Stimulated activated CD4-positive, alpha-beta T cell treated with anti-CD3 and anti-CD28 coated beads, Interleukin-1b, Interleukin-23, amount 100 ng/mL, for 24 hours (primary cell): Measurements from ENCODE around the gene SP110.

Source experiments
- DNase-seq, 4 experiments: peaks; one replicate each; pipeline ENCODE4 v3.0.0-alpha.2; 2020; ENCODE audit warnings: low read depth in 4 of 4, low spot score in 1 of 4

The SP110 gene

GRCh38 chr2:230172852-230173251 lies 46.9 kb downstream of the SP110 start:
- no peak for DNase-seq

- no peak for DNase-seq
Measured at GRCh38 chr2:230172156-230172555, 47.6 kb downstream of the SP110 start.

DNA sequence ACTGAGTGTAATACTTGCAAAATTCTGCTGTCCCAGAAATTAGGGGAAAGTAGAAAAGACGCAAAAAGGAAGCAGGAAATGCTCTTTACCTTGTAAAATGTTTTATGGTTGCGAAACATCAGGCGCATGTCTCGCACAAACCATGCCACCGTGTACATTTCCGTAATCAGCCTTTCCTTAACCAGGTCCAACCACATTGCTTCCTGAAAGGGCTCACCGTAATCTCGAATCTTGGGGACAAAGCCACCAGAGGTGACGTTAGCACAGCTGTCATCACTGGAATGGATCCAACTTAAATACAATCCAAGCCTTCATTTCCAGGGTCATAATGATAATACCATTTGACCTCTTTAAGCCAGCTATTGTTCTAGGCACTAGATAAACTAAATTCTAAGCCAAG lies 49.3 kb downstream of the SP110 start:
- DNase-seq, result no peak

DNA sequence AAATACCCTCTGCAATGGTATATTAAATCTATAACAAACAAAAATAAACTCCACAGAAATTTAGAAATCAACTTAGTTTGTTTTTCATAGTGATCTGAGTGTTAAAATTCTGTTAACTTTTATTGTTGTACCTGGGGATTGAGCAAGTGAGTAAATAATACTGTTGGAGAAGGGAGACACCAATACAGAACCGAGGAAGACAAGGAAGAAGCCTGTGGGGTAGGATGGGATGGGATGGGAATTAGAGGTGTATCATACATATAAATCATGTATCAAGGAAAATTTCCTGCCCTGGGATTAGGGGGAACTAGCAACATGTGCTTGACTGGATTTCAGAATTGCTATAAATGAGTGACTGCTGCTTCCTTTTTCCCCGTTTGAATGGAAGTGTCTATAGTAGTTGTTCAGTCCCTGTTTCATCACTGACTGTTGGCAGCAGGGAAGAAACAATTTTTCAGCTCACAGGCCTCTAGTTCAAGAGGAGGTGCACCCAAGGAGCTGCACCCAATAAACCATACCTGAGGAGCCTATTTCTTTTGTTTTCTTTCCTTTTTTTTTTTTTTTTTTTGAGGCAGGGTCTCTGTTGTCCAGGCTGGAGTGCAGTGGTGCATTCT lies 53.1 kb downstream of the SP110 start:
- no peak for DNase-seq

GRCh38 chr2:230164139-230164538 lies 55.6 kb downstream of the SP110 start:
- DNase-seq, result no peak

DNA sequence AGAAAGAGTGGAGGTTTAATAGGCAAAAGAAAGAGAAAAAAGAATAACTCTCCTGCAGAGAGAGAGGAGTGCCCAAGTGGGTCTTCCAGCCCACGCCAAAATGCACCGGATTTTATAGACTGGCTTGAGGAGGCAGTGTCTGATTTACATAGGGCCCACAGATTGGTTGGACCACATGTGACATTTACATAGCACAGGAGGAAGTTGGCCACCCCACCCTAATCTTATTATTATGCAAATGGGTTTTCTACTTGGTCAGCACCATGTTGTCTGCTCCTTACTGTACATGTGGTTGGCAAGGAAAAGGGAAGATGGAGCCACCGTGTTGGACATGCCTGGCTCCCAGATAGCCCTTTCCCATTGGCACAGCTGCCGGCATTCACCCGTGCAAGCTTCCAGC lies 56.8 kb downstream of the SP110 start:
- DNase-seq, result no peak

DNA sequence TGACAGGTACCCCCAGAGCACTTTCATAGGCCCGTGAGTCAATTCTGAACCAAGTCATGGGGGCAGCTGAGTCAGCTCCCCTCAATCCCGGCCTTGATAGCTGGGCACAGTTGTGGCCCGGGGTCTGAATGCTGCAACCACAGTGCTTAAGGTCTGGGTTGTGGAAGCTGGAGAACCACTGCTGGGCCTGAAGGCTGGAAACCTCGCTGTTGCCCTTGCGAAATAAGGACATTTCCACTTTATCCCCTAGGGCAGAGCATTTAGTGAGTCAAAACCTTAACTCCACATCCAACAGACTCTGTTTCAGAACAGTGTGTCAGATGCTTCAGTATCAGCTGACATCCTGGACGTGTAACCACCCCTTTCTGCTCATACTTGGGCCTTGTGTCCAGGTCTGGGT lies 58.6 kb downstream of the SP110 start:
- DNase-seq, result no peak

- DNase-seq, result peak; percentile 19 to 41 (median 23)
Measured at GRCh38 chr2:230160112-230160660, 59.6 kb downstream of the SP110 start.

- no peak for DNase-seq
Measured at GRCh38 chr2:230158468-230158867, 61.3 kb downstream of the SP110 start.

DNA sequence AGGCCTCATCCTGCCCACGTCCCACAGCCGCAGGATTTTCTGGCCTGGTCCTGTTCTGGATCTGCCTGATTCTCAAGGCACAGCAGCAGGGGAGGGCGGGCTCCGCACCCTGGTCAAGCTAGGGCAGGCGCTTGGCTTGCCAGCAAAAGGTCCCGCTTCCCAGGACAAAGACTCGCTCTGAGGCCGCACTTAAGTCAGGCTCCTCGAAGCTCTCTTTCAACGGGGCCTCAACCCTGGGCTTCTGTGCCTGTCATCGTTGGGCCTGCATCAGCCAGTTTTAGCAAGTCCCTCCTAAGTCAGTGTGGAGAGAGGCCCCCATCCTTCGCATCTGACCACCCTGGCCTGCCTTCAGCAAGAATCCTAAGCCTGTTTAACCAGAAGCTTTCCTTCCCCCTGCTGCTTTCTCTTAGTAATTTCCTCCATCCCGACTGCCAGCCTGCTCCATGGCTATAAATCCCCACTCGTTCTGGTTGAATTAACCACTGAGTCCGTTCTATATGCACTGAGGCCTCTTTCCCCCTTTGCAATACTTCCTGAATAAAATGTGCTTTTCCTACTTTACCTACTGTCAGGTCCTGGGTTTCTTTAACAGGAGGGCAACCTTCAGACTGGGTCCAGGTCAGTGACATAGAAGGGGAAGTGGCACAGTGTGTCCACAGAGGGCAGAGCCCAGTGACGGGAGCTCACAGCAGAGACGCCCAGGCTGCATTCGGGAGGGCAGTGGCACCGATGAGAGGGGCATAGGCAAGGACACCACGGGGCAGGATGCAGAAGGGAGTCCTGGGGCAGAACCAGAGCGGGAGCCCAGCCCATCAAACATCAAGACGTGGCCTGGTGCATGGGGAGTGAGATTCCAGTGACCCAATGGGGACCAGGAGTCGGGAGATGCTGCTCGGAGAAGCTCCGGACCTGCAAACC lies 62.7 kb downstream of the SP110 start:
- DNase-seq, result no peak

DNA sequence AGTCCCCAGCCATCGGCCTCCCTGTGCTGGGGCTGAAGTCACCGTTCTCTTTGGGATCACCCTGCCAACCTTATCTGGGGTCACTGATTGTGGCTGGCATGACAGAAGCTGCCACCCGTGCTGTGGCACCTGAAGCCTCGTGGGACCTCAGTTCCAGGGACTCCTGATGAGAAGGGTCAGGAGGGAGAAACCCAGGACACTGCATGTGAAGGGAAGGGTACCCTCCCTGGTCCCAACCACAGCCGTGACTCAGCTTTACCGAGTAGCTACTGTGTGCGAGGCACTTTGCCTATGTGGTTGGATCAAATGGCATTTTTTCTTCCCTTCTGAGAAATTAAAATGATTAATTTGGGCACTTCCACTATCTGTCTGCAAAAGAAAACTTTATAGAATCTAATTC lies 64.4 kb downstream of the SP110 start:
- no peak for DNase-seq

DNA sequence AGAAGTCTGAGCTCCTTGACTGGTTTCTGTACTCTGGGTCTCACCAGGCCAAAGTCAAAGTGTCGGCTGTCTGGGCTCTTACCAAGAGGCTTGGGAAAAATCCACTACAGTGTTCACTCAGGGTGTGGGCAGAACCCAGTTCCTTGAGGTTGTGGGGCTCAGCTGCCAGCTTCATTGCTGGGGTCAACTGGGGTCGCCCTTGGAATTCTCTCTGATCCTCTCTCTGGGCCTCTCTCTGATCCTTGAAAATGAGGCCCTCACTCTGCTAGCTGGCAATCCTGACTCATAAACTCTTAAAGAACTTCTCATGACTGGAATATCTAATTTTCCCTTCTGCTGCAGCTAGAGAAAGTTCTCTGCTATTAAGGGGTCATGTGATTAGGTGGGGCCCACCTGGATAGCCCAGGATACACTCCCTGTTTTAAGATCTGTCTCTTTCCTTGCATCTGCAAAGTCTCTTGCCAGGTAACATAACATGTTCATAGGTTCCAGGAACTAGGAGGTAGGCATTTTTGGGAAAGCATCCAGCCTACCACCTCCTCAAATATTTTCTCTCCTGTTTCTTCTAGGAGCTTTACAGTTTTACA lies 66.3 kb downstream of the SP110 start:
- DNase-seq, result no peak

GRCh38 chr2:230152334-230152733 lies 67.5 kb downstream of the SP110 start:
- no peak for DNase-seq

- DNase-seq, result no peak
Measured at GRCh38 chr2:230144355-230144754, 75.4 kb downstream of the SP110 start.

DNA sequence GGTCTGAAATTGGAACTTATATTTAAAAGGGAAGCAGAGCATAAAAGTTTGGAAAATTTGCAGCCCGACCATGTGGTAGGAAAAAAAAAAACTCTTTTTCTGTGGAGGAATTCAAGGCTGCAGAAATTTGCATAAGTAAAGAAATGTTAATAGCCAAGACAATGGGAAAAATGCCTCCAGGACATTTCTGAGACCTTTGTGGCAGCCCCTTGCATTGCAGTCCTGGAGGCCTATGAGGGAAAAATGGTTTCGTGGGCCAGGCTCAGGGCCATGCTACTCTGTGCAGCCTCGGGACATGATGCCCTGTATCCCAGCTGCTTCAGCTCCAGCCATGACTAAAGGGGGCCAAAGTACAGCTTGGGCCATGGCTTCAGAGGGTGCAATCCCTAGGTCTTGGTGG lies 79.1 kb downstream of the SP110 start:
- no peak for DNase-seq

DNA sequence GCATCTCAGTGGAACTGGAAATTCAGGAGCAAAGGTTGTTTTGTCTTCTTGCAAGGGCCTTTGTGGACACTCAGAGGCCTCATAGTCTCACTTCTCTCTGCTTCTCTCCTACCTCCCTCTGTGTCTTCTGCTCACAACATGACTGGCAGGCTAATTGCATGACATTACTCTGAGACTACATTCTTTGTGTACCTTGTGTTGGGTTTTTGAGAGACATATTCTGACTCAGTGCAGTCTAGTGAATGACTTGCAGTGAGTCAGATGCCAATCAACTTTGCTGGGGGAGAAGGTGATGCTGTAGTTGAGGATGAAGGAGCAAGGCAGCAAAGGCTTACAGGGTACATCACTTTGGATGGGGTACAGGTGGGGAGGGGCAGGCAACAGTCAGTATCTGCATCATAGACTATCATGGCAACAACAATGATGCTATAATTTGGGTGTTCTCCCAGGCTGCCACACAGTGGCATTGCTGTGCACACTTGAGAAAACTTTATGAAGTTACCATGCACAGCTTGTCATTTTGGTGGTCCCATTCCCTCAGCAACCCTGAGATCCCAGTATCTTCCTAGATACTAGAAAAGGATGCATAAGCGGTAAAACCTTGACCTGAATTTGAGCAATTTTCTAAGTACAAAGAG lies 81.8 kb downstream of the SP110 start:
- no peak for DNase-seq

DNA sequence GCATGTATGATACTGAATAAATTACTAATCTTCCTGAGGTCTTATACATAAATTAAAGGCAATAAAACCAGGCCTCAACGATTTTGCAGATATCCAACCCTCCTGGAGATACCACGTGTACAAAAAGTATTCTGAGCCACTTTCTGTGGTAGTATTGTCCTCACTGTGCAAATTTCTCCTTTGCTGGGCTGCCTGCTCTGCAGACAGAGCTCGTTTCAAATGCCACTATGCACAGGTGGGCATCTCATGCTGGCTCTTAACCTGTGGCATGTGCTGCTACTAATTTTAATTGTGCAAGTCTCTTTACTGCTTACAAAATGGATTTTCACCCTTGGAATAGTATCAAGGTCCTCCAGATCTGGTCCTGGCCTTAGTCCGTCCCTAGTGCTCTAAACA lies 84.7 kb downstream of the SP110 start:
- no peak for DNase-seq

DNA sequence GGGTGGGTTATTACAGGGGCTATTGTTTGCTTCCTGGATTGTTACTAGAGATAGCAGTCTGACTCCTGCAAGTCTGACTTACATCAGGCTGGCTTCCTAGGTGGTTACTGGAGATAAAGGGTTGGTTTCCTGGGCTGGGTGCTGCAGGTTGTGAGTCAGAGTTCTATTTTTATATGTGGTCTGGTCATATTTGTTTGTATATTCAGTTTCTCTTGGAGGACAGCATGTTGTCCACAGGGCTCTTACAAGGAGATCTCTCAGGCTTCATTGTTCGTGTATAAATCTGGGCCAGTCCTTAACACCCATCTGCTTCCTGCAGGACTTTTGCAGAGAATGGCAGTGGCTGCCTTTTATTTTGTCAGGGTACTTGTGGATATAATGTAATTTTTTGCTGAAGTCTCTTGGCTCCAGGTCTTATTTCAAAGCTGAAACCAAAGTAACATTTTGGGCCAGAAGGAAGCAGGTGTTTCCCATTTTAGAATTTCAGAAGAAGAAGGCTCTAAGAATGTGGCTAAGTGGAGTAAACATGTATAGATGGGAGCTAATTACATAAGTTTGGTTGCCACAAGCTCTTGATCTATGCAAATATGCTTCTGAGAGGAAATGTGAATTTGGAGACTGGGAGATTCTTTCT lies 85.2 kb downstream of the SP110 start:
- DNase-seq, result no peak

DNA sequence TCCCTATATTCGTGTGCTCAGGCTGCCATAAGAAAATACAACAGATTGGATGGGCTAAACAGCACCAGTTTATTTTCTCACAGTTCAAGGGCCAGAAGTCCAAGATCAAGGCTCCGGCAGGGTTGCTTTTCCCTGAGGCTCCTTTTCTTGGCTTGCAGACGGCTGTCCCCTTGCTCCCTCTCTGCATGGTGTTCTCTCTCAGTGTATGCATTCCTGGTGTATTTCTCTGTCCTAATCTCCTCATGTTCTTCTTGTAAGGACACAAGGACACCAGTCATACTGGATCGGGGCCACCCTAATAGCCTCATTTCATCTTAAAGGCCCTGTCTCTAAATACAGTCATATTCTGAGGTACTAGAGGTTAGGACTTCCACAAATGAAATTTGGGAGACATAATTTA lies 88.4 kb downstream of the SP110 start:
- DNase-seq, result no peak

DNA sequence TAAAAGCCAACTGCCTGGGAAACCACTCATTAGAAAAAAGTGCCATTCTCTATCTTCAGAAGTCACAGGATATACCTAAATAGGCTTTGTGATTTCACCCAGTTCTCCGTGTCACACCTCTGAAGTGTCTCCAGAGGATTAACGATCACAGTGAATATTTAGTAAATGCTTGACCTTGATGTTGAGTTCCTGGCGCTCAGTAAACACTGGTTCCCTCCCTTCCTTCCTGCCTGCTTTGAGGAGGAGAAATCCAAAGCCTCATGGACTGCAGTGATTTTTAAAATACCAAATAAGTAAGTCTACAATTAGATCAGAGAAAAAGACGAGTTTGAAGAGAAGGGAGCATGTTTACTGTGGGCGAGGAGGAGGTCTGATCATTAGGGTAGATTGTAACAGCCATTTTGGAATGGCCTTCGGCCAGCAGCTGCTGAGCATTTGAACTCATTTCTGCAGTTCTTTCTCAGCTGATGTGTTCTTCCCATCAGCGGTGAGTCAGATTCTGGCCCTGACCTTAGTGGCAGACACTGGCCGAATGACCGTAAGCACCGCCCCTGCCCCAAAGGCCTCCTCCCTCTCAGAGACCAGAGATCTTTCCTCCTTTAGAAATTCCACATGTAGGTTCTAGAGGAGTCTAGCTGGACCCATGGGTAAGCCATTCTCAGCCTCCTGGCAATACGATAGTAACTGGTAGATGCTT lies 89.0 kb downstream of the SP110 start:
- no peak for DNase-seq
